SU-DHL-6 (cell line): Measurements from ENCODE around the gene OR6V1.

Source experiments
- H2AFZ ChIP-seq: fragments of 200-600 bp; sonication (generic); 2 replicates; pipeline ENCODE4 v1.6.1; 2014; ENCODE audit warnings: low read depth, mild to moderate bottlenecking, moderate library complexity, mixed read lengths, antibody characterized with exemption, low read length; ENCODE audit not compliant: severe bottlenecking
- H3F3A ChIP-seq: fragments of 200-600 bp; shearing (Covaris generic); 2 replicates; pipeline ENCODE4 v1.6.0; 2016; ENCODE audit warnings: antibody characterized with exemption, mild to moderate bottlenecking; ENCODE audit not compliant: insufficient read depth
- H3K27ac ChIP-seq: fragments of 200-600 bp; sonication (generic); 2 replicates; pipeline ENCODE4 v1.5.1; 2016; ENCODE audit warnings: low read depth, mild to moderate bottlenecking, low read length, moderate library complexity, mixed read lengths
- H3K27me3 ChIP-seq: fragments of 200-600 bp; sonication (generic), shearing (Covaris generic); 2 replicates; pipeline ENCODE4 v1.6.0; 2014; ENCODE audit warnings: mild to moderate bottlenecking, low read length
- H3K36me3 ChIP-seq: fragments of 200-600 bp; sonication (generic); 2 replicates; pipeline ENCODE4 v1.6.1; 2014; ENCODE audit warnings: mild to moderate bottlenecking, low read length, mixed read lengths
- H3K4me2 ChIP-seq: fragments of 300-600, 200-600 bp; shearing (Covaris generic), sonication (generic); 2 replicates; pipeline ENCODE4 v1.6.0; 2014; ENCODE audit warnings: low read length, low read depth, mild to moderate bottlenecking; ENCODE audit not compliant: poor library complexity, severe bottlenecking
- H3K4me3 ChIP-seq: fragments of 200-600 bp; sonication (generic); 2 replicates; pipeline ENCODE4 v1.5.1; 2014; ENCODE audit warnings: antibody characterized with exemption, low read length, mild to moderate bottlenecking, mixed read lengths; ENCODE audit not compliant: insufficient read depth, poor library complexity, severe bottlenecking
- H3K79me2 ChIP-seq: fragments of 200-600 bp; sonication (generic); 2 replicates; pipeline ENCODE4 v1.6.1; 2014; ENCODE audit warnings: mild to moderate bottlenecking, low read length, moderate library complexity; ENCODE audit not compliant: insufficient read depth
- H3K9ac ChIP-seq: fragments of 200-600 bp; sonication (generic); 2 replicates; pipeline ENCODE4 v1.7.0; 2014; ENCODE audit warnings: mild to moderate bottlenecking, low read length
- H3K9me2 ChIP-seq: fragments of 200-600 bp; sonication (generic); replicated peaks from 2 replicates; pipeline ENCODE4 v1.6.1; 2014; ENCODE audit warnings: low read length; ENCODE audit not compliant: insufficient read depth
- H3K9me3 ChIP-seq: fragments of 200-600 bp; sonication (generic); 2 replicates; pipeline ENCODE4 v1.6.1; 2014; ENCODE audit warnings: low read length, mixed read lengths; ENCODE audit not compliant: insufficient read depth
- H4K20me1 ChIP-seq: fragments of 200-600 bp; sonication (generic); 2 replicates; pipeline ENCODE4 v1.6.1; 2014; ENCODE audit warnings: low read depth, mild to moderate bottlenecking, antibody characterized with exemption, low read length, moderate library complexity, mixed read lengths
- CTCF ChIP-seq: fragments of 200-600 bp; sonication (generic); IDR thresholded peaks from one replicate; pipeline ENCODE4 v1.5.1; 2017; ENCODE audit warnings: antibody characterized with exemption, mild to moderate bottlenecking, low read length, moderate library complexity; ENCODE audit not compliant: insufficient read depth, poor library complexity, severe bottlenecking
- EZH2phosphoT487 ChIP-seq: fragments of 200-600 bp; sonication (generic), shearing (Covaris generic); conservative IDR thresholded peaks from 2 replicates; pipeline ENCODE4 v1.6.1; 2018; ENCODE audit warnings: mild to moderate bottlenecking, antibody characterized with exemption, low read length, moderate library complexity, mixed read lengths

Gene OR6V1

GRCh38 chr7:143055754-143056153 lies 3.6 kb downstream of the OR6V1 start:
- no peaks in the 10 kb centered on the region for H3K79me2 ChIP-seq
- H3K27me3 ChIP-seq, result no peaks in the 10 kb centered on the region
- H3K9me3 ChIP-seq, result no peaks in the 10 kb centered on the region
- no peak overlapping the region for H3K27ac ChIP-seq
- no peaks in the 10 kb centered on the region for H3K36me3 ChIP-seq
- H3K9ac ChIP-seq, result no peak overlapping the region
- no peak overlapping the region for H3K4me3 ChIP-seq
- H3K4me2 ChIP-seq, result no peak overlapping the region
- no peaks in the 10 kb centered on the region for H3F3A ChIP-seq
- H4K20me1 ChIP-seq, result no peaks in the 10 kb centered on the region
- H2AFZ ChIP-seq, result no peak overlapping the region
- no peaks in the 10 kb centered on the region for H3K9me2 ChIP-seq
- TF ChIP-seq CTCF (no peak), EZH2phosphoT487 (no peak)

- Histone ChIP-seq H3K4me2 (no peak overlapping the region), H2AFZ (no peak overlapping the region), H3K9ac (no peak overlapping the region), H4K20me1 (no peaks in the 10 kb centered on the region), H3K27ac (no peak overlapping the region), H3F3A (no peaks in the 10 kb centered on the region), H3K9me3 (no peaks in the 10 kb centered on the region), H3K36me3 (no peaks in the 10 kb centered on the region), H3K27me3 (no peaks in the 10 kb centered on the region), H3K79me2 (no peaks in the 10 kb centered on the region), H3K4me3 (no peak overlapping the region), H3K9me2 (no peaks in the 10 kb centered on the region)
- no peak for TF ChIP-seq EZH2phosphoT487
- no peak for TF ChIP-seq CTCF
Measured at GRCh38 chr7:143063741-143064140, 11.6 kb downstream of the OR6V1 start.

GRCh38 chr7:143068446-143068845 lies 16.3 kb downstream of the OR6V1 start:
- Histone ChIP-seq H3K27me3 (no peaks in the 10 kb centered on the region), H3K4me3 (no peak overlapping the region), H3K79me2 (no peaks in the 10 kb centered on the region), H3K4me2 (no peak overlapping the region), H3K9me2 (no peaks in the 10 kb centered on the region), H3K9me3 (no peaks in the 10 kb centered on the region), H4K20me1 (no peaks in the 10 kb centered on the region), H3K36me3 (no peaks in the 10 kb centered on the region), H3F3A (no peaks in the 10 kb centered on the region), H3K9ac (no peak overlapping the region), H3K27ac (no peak overlapping the region), H2AFZ (no peak overlapping the region)
- no peak for TF ChIP-seq EZH2phosphoT487
- TF ChIP-seq CTCF, result no peak
